Measurements from ENCODE around the gene SH3PXD2A. TPM values are rescaled to one million over a fixed set of nuclear protein-coding genes. Genes with fewer than 3 reads are reported as not detected.

Gene SH3PXD2A
- total RNA-seq, 1 experiment from 2014 or later, result 54.9 TPM

DNA sequence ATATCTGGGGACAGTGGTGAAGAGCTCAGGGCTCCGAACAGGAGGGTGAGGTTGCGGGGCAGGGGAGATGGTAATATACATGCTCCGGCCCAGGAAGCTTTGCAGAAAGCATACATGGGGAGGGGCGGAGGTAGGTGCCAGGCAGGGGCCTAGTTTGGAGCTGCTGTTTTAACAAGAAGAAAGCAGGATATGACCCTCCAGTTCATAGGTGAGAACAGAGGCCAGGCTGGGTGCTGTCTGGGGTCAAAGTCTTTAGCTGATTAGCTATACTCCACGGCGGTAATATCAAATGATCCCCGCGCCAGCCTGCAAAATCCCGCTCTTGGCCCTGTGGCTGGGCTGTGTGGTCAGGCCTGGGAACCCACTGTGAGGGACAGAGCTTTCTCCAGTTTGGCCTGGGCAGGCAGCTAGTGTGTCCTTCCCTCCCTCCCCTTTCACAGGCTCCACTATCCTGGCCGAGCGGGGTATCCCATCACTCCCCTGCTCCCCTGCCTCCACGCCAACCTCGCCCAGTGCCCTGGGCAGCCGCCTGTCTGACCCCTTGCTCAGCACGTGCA lies 266.2 kb downstream of the SH3PXD2A start:
- Histone ChIP-seq H3K27me3 (replicated peaks; ENCODE audit: insufficient read depth, low read depth, low read length, poor library complexity) (no peaks in the 10 kb centered on the region), H3K9me3 (ENCODE audit: low read depth, low read length, poor library complexity, severe bottlenecking) (no peaks in the 10 kb centered on the region), H3K4me3 (ENCODE audit: low read depth, low read length, poor library complexity, severe bottlenecking) (no peak overlapping the region), H3K27ac (ENCODE audit: low read depth, low read length, poor library complexity, severe bottlenecking) (no peak overlapping the region), H3K36me3 (ENCODE audit: insufficient read depth, low read length, poor library complexity, severe bottlenecking) (no peaks in the 10 kb centered on the region), H3K4me1 (ENCODE audit: insufficient read depth, low read length, poor library complexity, severe bottlenecking) (no peaks in the 10 kb centered on the region)
- no peak for DNase-seq (ENCODE audit: low spot score)
- CTCF ChIA-PET, result no interaction called here
- TF ChIP-seq EZH2 (IDR thresholded peaks at IDR 0.05; ENCODE audit: borderline replicate concordance, low read depth, low read length, poor library complexity, severe bottlenecking), result no peak
- TF ChIP-seq, protein P1, sequence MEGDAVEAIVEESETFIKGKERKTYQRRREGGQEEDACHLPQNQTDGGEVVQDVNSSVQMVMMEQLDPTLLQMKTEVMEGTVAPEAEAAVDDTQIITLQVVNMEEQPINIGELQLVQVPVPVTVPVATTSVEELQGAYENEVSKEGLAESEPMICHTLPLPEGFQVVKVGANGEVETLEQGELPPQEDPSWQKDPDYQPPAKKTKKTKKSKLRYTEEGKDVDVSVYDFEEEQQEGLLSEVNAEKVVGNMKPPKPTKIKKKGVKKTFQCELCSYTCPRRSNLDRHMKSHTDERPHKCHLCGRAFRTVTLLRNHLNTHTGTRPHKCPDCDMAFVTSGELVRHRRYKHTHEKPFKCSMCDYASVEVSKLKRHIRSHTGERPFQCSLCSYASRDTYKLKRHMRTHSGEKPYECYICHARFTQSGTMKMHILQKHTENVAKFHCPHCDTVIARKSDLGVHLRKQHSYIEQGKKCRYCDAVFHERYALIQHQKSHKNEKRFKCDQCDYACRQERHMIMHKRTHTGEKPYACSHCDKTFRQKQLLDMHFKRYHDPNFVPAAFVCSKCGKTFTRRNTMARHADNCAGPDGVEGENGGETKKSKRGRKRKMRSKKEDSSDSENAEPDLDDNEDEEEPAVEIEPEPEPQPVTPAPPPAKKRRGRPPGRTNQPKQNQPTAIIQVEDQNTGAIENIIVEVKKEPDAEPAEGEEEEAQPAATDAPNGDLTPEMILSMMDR (conservative IDR thresholded peaks at IDR 0.05; ENCODE audit: low read depth, low read length), result no peak
- BruUV-seq (replicated peaks), result no TSS peak
- POLR2A ChIA-PET (ENCODE audit: low non-redundant PET), result no interaction called here
- intact Hi-C loops (cut with micrococcal nuclease; ENCODE audit: unreplicated experiment), result no loop called here

DNA sequence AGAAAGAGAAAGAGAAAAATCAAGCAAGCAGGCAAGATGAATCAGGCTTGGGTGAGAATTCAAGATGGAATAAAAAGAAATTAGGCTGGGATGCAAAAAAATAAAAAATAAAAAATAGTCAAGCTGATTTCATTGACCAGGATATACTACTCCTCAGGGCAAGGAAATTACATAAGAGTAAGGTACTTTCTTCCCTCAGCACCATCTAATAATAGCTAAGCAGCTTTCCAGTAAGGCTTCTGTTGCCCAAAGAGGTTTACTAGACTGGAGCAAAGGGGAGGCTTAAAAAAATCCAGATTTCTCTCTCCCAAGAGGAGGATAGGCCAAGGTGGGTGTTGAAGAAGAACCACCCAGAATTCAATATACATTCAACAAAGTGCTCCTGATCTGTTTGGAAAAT lies 268.3 kb downstream of the SH3PXD2A start:
- ChIA-PET POLR2A (ENCODE audit: low non-redundant PET) (no interaction called here), CTCF (no interaction called here)
- Histone ChIP-seq H3K9me3 (ENCODE audit: low read depth, low read length, poor library complexity, severe bottlenecking) (no peaks in the 10 kb centered on the region), H3K4me3 (ENCODE audit: low read depth, low read length, poor library complexity, severe bottlenecking) (no peak overlapping the region), H3K27ac (ENCODE audit: low read depth, low read length, poor library complexity, severe bottlenecking) (no peak overlapping the region), H3K36me3 (ENCODE audit: insufficient read depth, low read length, poor library complexity, severe bottlenecking) (no peaks in the 10 kb centered on the region), H3K4me1 (ENCODE audit: insufficient read depth, low read length, poor library complexity, severe bottlenecking) (no peaks in the 10 kb centered on the region), H3K27me3 (replicated peaks; ENCODE audit: insufficient read depth, low read depth, low read length, poor library complexity) (no peaks in the 10 kb centered on the region)
- no peak for TF ChIP-seq EZH2 (IDR thresholded peaks at IDR 0.05; ENCODE audit: borderline replicate concordance, low read depth, low read length, poor library complexity, severe bottlenecking)
- TF ChIP-seq, protein P1 (conservative IDR thresholded peaks at IDR 0.05; ENCODE audit: low read depth, low read length), result no peak
- no peak for DNase-seq (ENCODE audit: low spot score)
- BruUV-seq (replicated peaks), result no TSS peak
- intact Hi-C loops (cut with micrococcal nuclease; ENCODE audit: unreplicated experiment), result no loop called here

DNA sequence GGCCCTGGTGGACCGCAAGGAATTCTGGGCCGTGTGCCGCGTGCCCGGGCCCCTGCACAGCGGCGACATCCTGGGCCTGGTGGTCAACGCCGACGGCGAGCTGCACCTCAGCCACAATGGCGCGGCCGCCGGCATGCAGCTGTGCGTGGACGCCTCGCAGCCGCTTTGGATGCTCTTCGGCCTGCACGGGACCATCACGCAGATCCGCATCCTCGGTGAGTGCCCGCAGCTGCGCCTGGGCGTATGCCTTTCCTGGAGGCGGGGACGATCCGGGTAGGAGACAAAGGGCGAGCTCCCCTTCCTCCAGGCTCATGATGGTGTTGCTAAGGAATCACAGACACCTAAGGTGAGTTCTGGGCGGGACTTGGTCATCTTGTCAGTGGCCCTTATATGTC lies 270.4 kb downstream of the SH3PXD2A start:
- no TSS peak for BruUV-seq (replicated peaks)
- Histone ChIP-seq H3K4me3 (ENCODE audit: low read depth, low read length, poor library complexity, severe bottlenecking) (no peak overlapping the region), H3K27me3 (replicated peaks; ENCODE audit: insufficient read depth, low read depth, low read length, poor library complexity) (no peaks in the 10 kb centered on the region), H3K4me1 (ENCODE audit: insufficient read depth, low read length, poor library complexity, severe bottlenecking) (no peaks in the 10 kb centered on the region), H3K27ac (ENCODE audit: low read depth, low read length, poor library complexity, severe bottlenecking) (no peak overlapping the region), H3K9me3 (ENCODE audit: low read depth, low read length, poor library complexity, severe bottlenecking) (no peaks in the 10 kb centered on the region), H3K36me3 (ENCODE audit: insufficient read depth, low read length, poor library complexity, severe bottlenecking) (no peaks in the 10 kb centered on the region)
- DNase-seq (ENCODE audit: low spot score), result no peak
- TF ChIP-seq EZH2 (IDR thresholded peaks at IDR 0.05; ENCODE audit: borderline replicate concordance, low read depth, low read length, poor library complexity, severe bottlenecking), result no peak
- TF ChIP-seq, protein P1 (conservative IDR thresholded peaks at IDR 0.05; ENCODE audit: low read depth, low read length), result no peak
- ChIA-PET CTCF (no interaction called here), POLR2A (ENCODE audit: low non-redundant PET) (no interaction called here)
- intact Hi-C loops (cut with micrococcal nuclease; ENCODE audit: unreplicated experiment), result no loop called here
